HUES48 (cell line): ENCODE results near the gene MINDY3.

ENCODE experiments used
- H3K27ac ChIP-seq: one replicate; pipeline ENCODE4 v1.7.0; 2013; ENCODE audit warnings: low read depth, low read length, inconsistent platforms
- H3K27me3 ChIP-seq: 2 replicates; pipeline ENCODE4 v1.6.1; 2013; ENCODE audit warnings: mild to moderate bottlenecking, low read length; ENCODE audit not compliant: control insufficient read depth, insufficient read depth
- H3K36me3 ChIP-seq: 2 replicates; pipeline ENCODE4 v1.6.1; 2013; ENCODE audit warnings: low read length; ENCODE audit not compliant: control insufficient read depth, insufficient read depth
- H3K4me1 ChIP-seq: 2 replicates; pipeline ENCODE4 v1.6.1; 2013; ENCODE audit warnings: mild to moderate bottlenecking, low read length; ENCODE audit not compliant: control insufficient read depth, insufficient read depth
- H3K4me3 ChIP-seq: 2 replicates; pipeline ENCODE4 v1.5.1; 2013; ENCODE audit warnings: mild to moderate bottlenecking, low read depth, low read length
- H3K9ac ChIP-seq: 2 replicates; pipeline ENCODE4 v1.6.1; 2013; ENCODE audit warnings: mild to moderate bottlenecking, low read depth, low read length, moderate library complexity
- H3K9me3 ChIP-seq: 2 replicates; pipeline ENCODE4 v1.6.1; 2013; ENCODE audit warnings: low read length; ENCODE audit not compliant: control insufficient read depth, insufficient read depth

MINDY3 gene

GRCh38 chr10:15836807-15837206 is 23.5 kb downstream of the MINDY3 start:
- H3K27me3 ChIP-seq, result no peaks in the 10 kb centered on the region
- 0 out of 2 replicates have a peak, but pooled peaks cover 3% of the 10 kb centered on the region for H3K36me3 ChIP-seq
- no peak overlapping the region for H3K4me3 ChIP-seq
- H3K4me1 ChIP-seq, result peaks cover 6% of the 10 kb centered on the region
- H3K9me3 ChIP-seq, result no peaks in the 10 kb centered on the region
- no peak overlapping the region for H3K27ac ChIP-seq
- no peak overlapping the region for H3K9ac ChIP-seq

- Histone ChIP-seq H3K9me3 (no peaks in the 10 kb centered on the region), H3K27me3 (no peaks in the 10 kb centered on the region), H3K4me3 (no peak overlapping the region), H3K27ac (no peak overlapping the region), H3K36me3 (0 out of 2 replicates have a peak, but pooled peaks cover 8% of the 10 kb centered on the region), H3K9ac (no peak overlapping the region), H3K4me1 (0 out of 2 replicates have a peak, but pooled peaks cover 3% of the 10 kb centered on the region)
Measured at GRCh38 chr10:15829495-15829894, 30.8 kb downstream of the MINDY3 start.

GRCh38 chr10:15824498-15824897 is 35.8 kb downstream of the MINDY3 start:
- no peak overlapping the region for H3K27ac ChIP-seq
- H3K36me3 ChIP-seq, result peaks cover 3% of the 10 kb centered on the region; the same call in 1 of the 2 replicates
- H3K9ac ChIP-seq, result no peak overlapping the region
- H3K27me3 ChIP-seq, result no peaks in the 10 kb centered on the region
- H3K9me3 ChIP-seq, result no peaks in the 10 kb centered on the region
- no peak overlapping the region for H3K4me3 ChIP-seq
- H3K4me1 ChIP-seq, result 0 out of 2 replicates have a peak, but pooled peaks cover 3% of the 10 kb centered on the region

GRCh38 chr10:15822131-15822530 is 38.2 kb downstream of the MINDY3 start:
- Histone ChIP-seq H3K27ac (no peak overlapping the region), H3K36me3 (peaks cover 3% of the 10 kb centered on the region; the same call in 1 of the 2 replicates), H3K4me3 (no peak overlapping the region), H3K27me3 (no peaks in the 10 kb centered on the region), H3K4me1 (no peaks in the 10 kb centered on the region), H3K9me3 (no peaks in the 10 kb centered on the region), H3K9ac (no peak overlapping the region)

GRCh38 chr10:15821046-15821683 is 39.1 kb downstream of the MINDY3 start:
- peaks cover 3% of the 10 kb centered on the region; the same call in 1 of the 2 replicates for H3K36me3 ChIP-seq

GRCh38 chr10:15817409-15818046 is 42.8 kb downstream of the MINDY3 start:
- H3K36me3 ChIP-seq, result no peaks in the 10 kb centered on the region; the same call in 1 of the 2 replicates
- H3K9me3 ChIP-seq, result no peaks in the 10 kb centered on the region
- H3K27ac ChIP-seq, result no peak overlapping the region
- H3K4me3 ChIP-seq, result no peak overlapping the region
- H3K4me1 ChIP-seq, result no peaks in the 10 kb centered on the region
- no peak overlapping the region for H3K9ac ChIP-seq
- H3K27me3 ChIP-seq, result no peaks in the 10 kb centered on the region

More at GRCh38 chr10:15821046-15821683, 39.1 kb downstream of the MINDY3 start:
- no peaks in the 10 kb centered on the region for H3K4me1 ChIP-seq
- no peaks in the 10 kb centered on the region for H3K9me3 ChIP-seq
- H3K27me3 ChIP-seq, result no peaks in the 10 kb centered on the region
- no peak overlapping the region for H3K9ac ChIP-seq
- no peak overlapping the region for H3K4me3 ChIP-seq
- H3K27ac ChIP-seq, result no peak overlapping the region

GRCh38 chr10:15815242-15815885 is 44.9 kb downstream of the MINDY3 start:
- H3K9me3 ChIP-seq, result no peaks in the 10 kb centered on the region

GRCh38 chr10:15814565-15814964 is 45.7 kb downstream of the MINDY3 start:
- H3K36me3 ChIP-seq, result no peaks in the 10 kb centered on the region; the same call in 1 of the 2 replicates
- no peaks in the 10 kb centered on the region for H3K9me3 ChIP-seq
- H3K4me3 ChIP-seq, result no peak overlapping the region
- H3K9ac ChIP-seq, result no peak overlapping the region
- H3K27ac ChIP-seq, result no peak overlapping the region
- no peaks in the 10 kb centered on the region for H3K4me1 ChIP-seq
- no peaks in the 10 kb centered on the region for H3K27me3 ChIP-seq

More at GRCh38 chr10:15815242-15815885, 44.9 kb downstream of the MINDY3 start:
- Histone ChIP-seq H3K27ac (no peak overlapping the region), H3K4me3 (no peak overlapping the region), H3K36me3 (no peaks in the 10 kb centered on the region; the same call in 1 of the 2 replicates), H3K27me3 (no peaks in the 10 kb centered on the region), H3K4me1 (no peaks in the 10 kb centered on the region), H3K9ac (no peak overlapping the region)

- H3K9ac ChIP-seq, result no peak overlapping the region
- no peaks in the 10 kb centered on the region; the same call in 1 of the 2 replicates for H3K36me3 ChIP-seq
- no peaks in the 10 kb centered on the region for H3K4me1 ChIP-seq
- no peak overlapping the region for H3K27ac ChIP-seq
- no peaks in the 10 kb centered on the region for H3K9me3 ChIP-seq
- H3K4me3 ChIP-seq, result no peak overlapping the region
- no peaks in the 10 kb centered on the region for H3K27me3 ChIP-seq
Measured at GRCh38 chr10:15813415-15813814, 46.9 kb downstream of the MINDY3 start.

- Histone ChIP-seq H3K4me1 (no peaks in the 10 kb centered on the region), H3K27me3 (no peaks in the 10 kb centered on the region), H3K36me3 (no peaks in the 10 kb centered on the region), H3K9me3 (no peaks in the 10 kb centered on the region), H3K9ac (no peak overlapping the region), H3K27ac (no peak overlapping the region), H3K4me3 (no peak overlapping the region)
Measured at GRCh38 chr10:15809450-15809849, 50.9 kb downstream of the MINDY3 start.
